Heart left ventricle (tissue), 16 donors: ENCODE measurements around the gene VASN. TPM values are rescaled to one million over a fixed set of nuclear protein-coding genes. Genes with fewer than 3 reads are reported as not detected.

ENCODE experiments used
- ATAC-seq, 4 donors: fragments of 200-7000 bp; cut with Tn5 transposase; one replicate each; pipeline ENCODE4 v1.9.1; 2020 to 2022; ENCODE audit warnings: moderate library complexity in 4 of 4, mild to moderate bottlenecking in 3 of 4, moderate number of reproducible peaks in 1 of 4
- DNase-seq, 5 donors: peaks; one replicate each; pipeline ENCODE4 v3.0.0-alpha.2; 2020
- H3K27ac ChIP-seq, 12 donors: fragments of 200-600 bp; sonication (generic) in 4 of 12; one replicate each; pipeline versions ENCODE4 v1.5.0 to v1.8.0; 2016 to 2022; ENCODE audit warnings: mild to moderate bottlenecking in 2 of 12
- H3K27me3 ChIP-seq, 9 donors: fragments of 200-600 bp; sonication (generic) in 2 of 9; one replicate each; pipeline versions ENCODE4 v1.5.1 to v1.8.0; 2016 to 2022; ENCODE audit warnings: mild to moderate bottlenecking in 3 of 9
- H3K36me3 ChIP-seq, 9 donors: fragments of 200-600 bp; sonication (generic) in 2 of 9; one replicate each; pipeline versions ENCODE4 v1.5.0 to v1.8.0; 2018 to 2022; ENCODE audit warnings: mild to moderate bottlenecking in 2 of 9
- H3K4me1 ChIP-seq, 12 donors: fragments of 200-600 bp; sonication (generic) in 4 of 12; one replicate each; pipeline versions ENCODE4 v1.5.0 to v1.8.0; 2016 to 2022; ENCODE audit warnings: mild to moderate bottlenecking in 3 of 12
- H3K4me3 ChIP-seq, 12 donors: fragments of 200-600 bp; sonication (generic) in 4 of 12; one replicate each; pipeline versions ENCODE4 v1.5.0 to v1.8.0; 2017 to 2022; ENCODE audit warnings: mild to moderate bottlenecking in 9 of 12, moderate library complexity in 4 of 12
- H3K9me3 ChIP-seq, 12 donors: fragments of 200-600 bp; sonication (generic) in 4 of 12; one replicate each; pipeline versions ENCODE4 v1.5.0 to v1.8.0; 2016 to 2022; ENCODE audit warnings: mild to moderate bottlenecking in 1 of 12
- POLR2A ChIP-seq, 2 donors: fragments of 450-650 bp; IDR thresholded peaks; one replicate each; pipeline ENCODE4 v1.6.1; 2017; ENCODE audit warnings: antibody characterized with exemption in 2 of 2, mild to moderate bottlenecking in 2 of 2, moderate library complexity in 2 of 2
- WGBS, 4 donors: extraction: QIAGEN DNeasy Blood & Tissue Kit in 2 of 4; methylation state at CpG; one replicate each; pipeline versions ENCODE4 v1.1.5 to v1.1.7; 2013 to 2018; 5-methylcytosine and 5-hydroxymethylcytosine counted together
- intact Hi-C, 10 donors: fragments of 100-400 bp; cut with DNase I; formaldehyde crosslinking; loops; one replicate each; pipeline versions ENCODE4 v1.11.1 to v1.14.2; 2022
- polyA plus RNA-seq, 2 donors: library from polyadenylated mRNA; stranded (reverse); fragments of 200-250 nt; gene quantifications; one replicate each; pipeline ENCODE4 v1.2.3, GENCODE V29; 2013
- total RNA-seq, 9 donors: library from RNA; depleted of rRNA in 2 of 9; stranded (reverse); fragments of >200 nt in 2 of 9; fragmentation: NEBNext Ultra II Directional in 3 of 9; extraction: Animal tissue kit (Norgen Biotek cat#: 25700) in 3 of 9; gene quantifications; one replicate each; pipeline versions ENCODE4 v1.1.0 to v1.2.4, GENCODE V29; 2016 to 2023
- TF ChIP-seq, protein P1 (sequence below), 12 donors: fragments of 200-600 bp; sonication (generic) in 4 of 12; IDR thresholded peaks; one replicate each; pipeline versions ENCODE4 v1.5.0 to v1.8.0; 2018 to 2022; ENCODE audit warnings: antibody characterized with exemption in 12 of 12, mild to moderate bottlenecking in 5 of 12
- donor health status: ischemic (EF 13 %, LVEDD 7.1; RV severe dilation, severe dysfunction).
- donor health status: healthy with polysubstance abuse.
- donor health status: DM: no; HTN: yes; CAD: no.
- donor health status: DM: no; HTN: no; CAD: no.
- donor health status: ischemic (EF 25% LVEDD 6.9; RV normal size, moderate dysfunction).
- donor health status: ischemic (EF 25% LVEDD 5.7; RV mildly dilated, moderate dysfunction).
- donor health status: healthy.
- donor health status: DM: yes; HTN: yes; CAD: no.
- donor health status: ischemic (EF 35%, LVEDD 5.7; RV mildly dilated, moderate dysfunction).
- donor health status: nonischemic (EF 11% LVEDD 7.7; RV severe dilation, severe dysfunction).
- donor health status: DM: yes; HTN: yes; CAD: no.
- donor health status: PGD.
- donor health status: ischemic (EF 29% LVEDD 5.4; RV normal size, mild dysfunction).
- donor health status: nonischemic (EF 23%, LVEDD 6.1; RV moderate dilation, normal function).

The VASN gene
- total and polyA plus RNA-seq, 11 donors: 3.8 to 20.0 (median 6.2) TPM

DNA sequence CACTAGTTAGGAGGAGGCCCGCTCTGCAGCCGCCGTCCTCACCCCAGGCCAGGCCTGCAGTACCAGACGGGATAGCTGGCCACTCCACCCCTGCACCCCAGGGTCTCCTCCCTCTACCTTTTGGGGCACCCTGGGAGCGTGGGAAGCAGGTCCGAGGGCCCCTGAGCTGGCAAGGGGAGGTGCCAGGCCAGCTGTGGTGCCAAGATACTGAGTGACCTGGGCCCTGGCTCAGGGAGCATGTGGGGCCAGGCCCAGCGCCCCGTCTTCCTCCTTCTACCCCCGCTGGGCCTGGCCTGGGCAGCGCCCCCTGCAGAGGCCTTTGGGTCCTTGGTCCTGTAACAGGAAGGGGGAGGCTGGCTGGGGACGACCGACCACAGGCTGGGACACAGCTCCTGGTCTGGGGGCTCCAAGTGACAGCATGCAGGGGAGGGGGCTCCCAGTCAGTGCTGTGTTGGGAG lies 33.5 kb upstream of the VASN start:
- no peak for ATAC-seq
- TF ChIP-seq, protein P1, sequence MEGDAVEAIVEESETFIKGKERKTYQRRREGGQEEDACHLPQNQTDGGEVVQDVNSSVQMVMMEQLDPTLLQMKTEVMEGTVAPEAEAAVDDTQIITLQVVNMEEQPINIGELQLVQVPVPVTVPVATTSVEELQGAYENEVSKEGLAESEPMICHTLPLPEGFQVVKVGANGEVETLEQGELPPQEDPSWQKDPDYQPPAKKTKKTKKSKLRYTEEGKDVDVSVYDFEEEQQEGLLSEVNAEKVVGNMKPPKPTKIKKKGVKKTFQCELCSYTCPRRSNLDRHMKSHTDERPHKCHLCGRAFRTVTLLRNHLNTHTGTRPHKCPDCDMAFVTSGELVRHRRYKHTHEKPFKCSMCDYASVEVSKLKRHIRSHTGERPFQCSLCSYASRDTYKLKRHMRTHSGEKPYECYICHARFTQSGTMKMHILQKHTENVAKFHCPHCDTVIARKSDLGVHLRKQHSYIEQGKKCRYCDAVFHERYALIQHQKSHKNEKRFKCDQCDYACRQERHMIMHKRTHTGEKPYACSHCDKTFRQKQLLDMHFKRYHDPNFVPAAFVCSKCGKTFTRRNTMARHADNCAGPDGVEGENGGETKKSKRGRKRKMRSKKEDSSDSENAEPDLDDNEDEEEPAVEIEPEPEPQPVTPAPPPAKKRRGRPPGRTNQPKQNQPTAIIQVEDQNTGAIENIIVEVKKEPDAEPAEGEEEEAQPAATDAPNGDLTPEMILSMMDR (IDR thresholded peaks at IDR 0.05): no peak
- TF ChIP-seq POLR2A (IDR thresholded peaks at IDR 0.05): no peak
- intact Hi-C loops: loop anchor here in 3 of 10 donors (10.0 kb wide), 3 partner anchors 133 to 353 kb away; no protein-coding TSS in a partner anchor

DNA sequence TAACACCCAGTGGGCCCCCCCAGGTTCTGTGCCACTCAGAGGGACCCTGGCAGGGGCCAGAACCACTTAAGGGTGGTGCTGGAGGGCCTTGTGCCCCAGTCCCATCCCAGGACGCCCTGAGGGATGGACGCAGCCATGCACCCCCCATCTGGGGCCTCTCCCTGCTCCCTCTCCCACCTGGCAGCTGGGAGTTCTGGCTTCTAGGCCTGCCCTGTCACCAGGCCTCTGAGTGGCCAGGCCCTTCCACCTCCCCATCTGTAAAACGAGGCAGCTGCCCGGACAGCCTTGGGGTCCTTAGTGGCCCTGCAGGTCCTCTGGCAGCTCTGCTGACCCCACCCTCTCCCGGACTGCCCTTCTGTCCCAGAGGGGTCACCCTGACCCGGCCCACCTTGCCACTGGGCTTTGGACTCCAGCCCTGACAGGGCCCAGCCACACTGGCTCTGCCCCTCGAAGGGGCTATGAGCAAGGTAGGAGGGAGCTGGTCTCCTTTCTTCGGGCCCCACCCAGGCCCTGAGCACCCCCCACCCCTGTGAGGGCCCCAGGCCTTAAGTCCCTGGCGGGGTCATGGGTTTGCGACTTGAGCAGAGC lies 32.8 kb upstream of the VASN start:
- DNase-seq (no peak), ATAC-seq (peak in 1 of 4 donors; percentile 3)
- intact Hi-C loops: loop anchor here in 3 of 10 donors (10.0 kb wide), 3 partner anchors 134 to 354 kb away; no protein-coding TSS in a partner anchor
- H3K9me3 ChIP-seq: no peaks in the 10 kb centered on the region
- TF ChIP-seq, protein P1 (IDR thresholded peaks at IDR 0.05): no peak
- no peak for TF ChIP-seq POLR2A (IDR thresholded peaks at IDR 0.05)
- H3K36me3 ChIP-seq: peaks cover 0 to 70% (median 56%) of the 10 kb centered on the region in 9 donors
- 78 to 87% (median 82%) methylated on average over 3 to 10 of the region's 10 CpGs for WGBS, 4 donors
- peak overlapping the region in 3 of 12 donors; percentile 13 to 26 (median 24) for H3K27ac ChIP-seq
- no peak overlapping the region for H3K4me3 ChIP-seq
- H3K4me1 ChIP-seq: peaks cover 0 to 47% (median 22%) of the 10 kb centered on the region in 12 donors
- H3K27me3 ChIP-seq: no peaks in the 10 kb centered on the region

More for the DNA sequence above, 33.5 kb upstream of the VASN start:
- H3K36me3 ChIP-seq: peaks cover 0 to 76% (median 62%) of the 10 kb centered on the region in 9 donors
- no peaks in the 10 kb centered on the region for H3K27me3 ChIP-seq
- no peak for DNase-seq
- H3K4me1 ChIP-seq: peaks cover 0 to 40% (median 17%) of the 10 kb centered on the region in 12 donors
- no peak overlapping the region for H3K27ac ChIP-seq
- no peaks in the 10 kb centered on the region for H3K9me3 ChIP-seq
- H3K4me3 ChIP-seq: no peak overlapping the region
- 84 to 95% (median 87%) methylated on average over 8 to 12 of the region's 12 CpGs for WGBS, 4 donors

DNA sequence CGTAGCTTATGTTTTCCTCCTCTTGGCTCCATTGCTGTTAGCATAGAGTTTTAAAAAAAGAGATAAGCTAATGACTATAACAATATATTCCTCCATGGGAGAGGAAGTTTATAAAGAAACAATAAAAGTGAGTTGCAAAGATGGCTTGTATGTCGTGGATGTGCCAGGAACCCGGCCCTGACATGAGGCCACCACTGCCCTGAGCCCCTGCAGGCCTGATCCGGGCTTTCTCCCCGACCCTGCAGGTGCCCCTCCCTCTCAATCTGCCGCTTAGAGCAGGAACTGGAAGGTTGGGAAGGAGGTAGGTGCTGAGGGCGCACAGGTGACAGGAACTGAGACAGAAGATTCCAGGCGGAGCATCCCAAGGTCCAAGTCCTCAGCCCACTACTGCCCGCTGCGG lies 32.2 kb upstream of the VASN start:
- H3K4me1 ChIP-seq: peaks cover 0 to 48% (median 23%) of the 10 kb centered on the region in 12 donors
- no peak overlapping the region for H3K4me3 ChIP-seq
- WGBS, 4 donors: 69 to 72% (median 70%) methylated on average over 9 to 10 of the region's 10 CpGs
- DNase-seq (no peak), ATAC-seq (no peak)
- no peaks in the 10 kb centered on the region for H3K27me3 ChIP-seq
- peak overlapping the region in 5 of 12 donors; percentile 13 to 45 (median 33) for H3K27ac ChIP-seq
- peaks cover 0 to 69% (median 52%) of the 10 kb centered on the region in 9 donors for H3K36me3 ChIP-seq
- no peak for TF ChIP-seq POLR2A (IDR thresholded peaks at IDR 0.05)
- TF ChIP-seq, protein P1 (IDR thresholded peaks at IDR 0.05): no peak
- H3K9me3 ChIP-seq: no peaks in the 10 kb centered on the region
- intact Hi-C loops: loop anchor here in 3 of 10 donors (10.0 kb wide), 3 partner anchors 135 to 355 kb away; no protein-coding TSS in a partner anchor

DNA sequence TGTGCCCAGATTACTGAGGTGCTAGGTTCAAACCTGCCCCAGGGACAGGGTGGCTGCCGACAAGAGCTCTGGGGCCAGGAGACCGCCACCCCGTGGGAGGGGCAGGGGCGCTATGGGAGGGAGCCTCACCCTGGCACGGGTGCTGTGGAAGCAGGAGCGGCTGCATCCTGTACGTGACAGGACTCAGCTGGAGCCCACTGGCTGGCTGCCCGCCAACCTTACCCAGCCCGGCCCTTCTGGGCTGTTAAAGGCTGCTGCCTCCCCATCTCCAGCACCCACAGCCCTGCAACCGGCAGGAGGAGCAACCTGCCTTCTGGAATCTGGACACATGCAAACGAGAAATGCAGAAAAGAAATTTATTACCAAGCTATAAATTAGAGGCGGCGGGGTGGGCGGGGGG lies 31.7 kb upstream of the VASN start:
- Histone ChIP-seq H3K4me1 (peaks cover 0 to 48% (median 23%) of the 10 kb centered on the region in 12 donors), H3K36me3 (peaks cover 0 to 65% (median 48%) of the 10 kb centered on the region in 9 donors), H3K27me3 (no peaks in the 10 kb centered on the region), H3K4me3 (no peak overlapping the region), H3K9me3 (no peaks in the 10 kb centered on the region), H3K27ac (peak overlapping the region in 5 of 12 donors; percentile 13 to 45 (median 33))
- peak in 1 of 5 donors; percentile 62 for DNase-seq
- intact Hi-C loops: loop anchor here in 3 of 10 donors (10.0 kb wide), 3 partner anchors 135 to 355 kb away; no protein-coding TSS in a partner anchor
- no peak for TF ChIP-seq POLR2A (IDR thresholded peaks at IDR 0.05)
- TF ChIP-seq, protein P1 (IDR thresholded peaks at IDR 0.05): peak in 1 of 12 donors; percentile 5
- ATAC-seq: peak in 3 of 4 donors; percentile 33 to 59 (median 43)
- WGBS, 4 donors: 42 to 49% (median 45%) methylated on average over 10 to 14 of the region's 14 CpGs
